HL-60 (cell line): ENCODE measurements around the gene KDM3A.

Experiments
- DNase-seq, 2 experiments: peaks; one replicate each; pipeline ENCODE4 v3.0.0-alpha.2; 2010 to 2020; ENCODE audit warnings: low read depth in 1 of 2, low spot score in 1 of 2
- H3K27ac ChIP-seq: fragments of 250-450 bp; sonication (Bioruptor Pico); replicated peaks from 2 replicates; pipeline ENCODE4 v1.5.1; 2020; ENCODE audit warnings: mild to moderate bottlenecking, moderate library complexity
- H3K27me3 ChIP-seq: fragments of 250-450 bp; sonication (Bioruptor Pico); 2 replicates; pipeline ENCODE4 v1.5.1; 2021; ENCODE audit warnings: mild to moderate bottlenecking, moderate library complexity; ENCODE audit not compliant: insufficient read depth, poor library complexity, severe bottlenecking
- H3K4me3 ChIP-seq: replicated peaks from 2 replicates; pipeline ENCODE4 v1.5.1; 2011; ENCODE audit warnings: mild to moderate bottlenecking, control low read depth, low read length; ENCODE audit not compliant: insufficient read depth
- GABPA ChIP-seq: IDR thresholded peaks from 2 replicates; pipeline ENCODE4 v1.6.1; 2012; ENCODE audit warnings: low read depth
- POLR2AphosphoS5 ChIP-seq: IDR thresholded peaks from 2 replicates; pipeline ENCODE4 v1.6.1; 2012; ENCODE audit warnings: low read depth
- SPI1 ChIP-seq: IDR thresholded peaks from 2 replicates; pipeline ENCODE4 v1.6.1; 2012; ENCODE audit warnings: low read depth, mild to moderate bottlenecking, borderline replicate concordance
- TF ChIP-seq, protein P1 (sequence below): IDR thresholded peaks from one replicate; pipeline ENCODE4 v1.5.1; 2011; ENCODE audit warnings: low read length, control low read depth, inconsistent platforms; ENCODE audit not compliant: insufficient read depth
- TF ChIP-seq, protein P2 (sequence below): IDR thresholded peaks from 2 replicates; pipeline ENCODE4 v1.6.1; 2012; ENCODE audit warnings: low read depth; ENCODE audit not compliant: insufficient replicate concordance

KDM3A gene

DNA sequence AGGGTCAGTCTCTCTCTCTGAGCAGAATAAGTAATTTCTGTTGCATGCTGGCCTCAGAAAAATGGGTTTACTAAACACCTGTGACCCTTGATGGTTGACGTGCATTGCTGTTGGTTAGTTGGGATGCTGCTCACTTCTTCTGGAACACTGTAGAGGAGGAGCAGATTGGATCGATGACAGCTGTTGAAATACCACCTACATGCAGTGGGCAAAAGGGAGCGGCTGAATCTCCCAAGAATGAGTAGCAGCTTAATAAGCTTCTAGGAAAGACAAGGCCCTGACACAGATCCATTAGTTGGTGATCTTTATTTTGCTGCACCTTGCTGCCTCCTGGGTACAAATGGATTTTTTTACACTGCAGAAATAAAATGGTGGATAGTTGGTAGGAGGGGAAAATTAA, 43.2 kb downstream of the KDM3A start:
- DNase-seq, result no peak
- H3K27ac ChIP-seq, result no peak overlapping the region
- H3K27me3 ChIP-seq, result no peaks in the 10 kb centered on the region
- H3K4me3 ChIP-seq, result no peak overlapping the region
- TF ChIP-seq, protein P1, sequence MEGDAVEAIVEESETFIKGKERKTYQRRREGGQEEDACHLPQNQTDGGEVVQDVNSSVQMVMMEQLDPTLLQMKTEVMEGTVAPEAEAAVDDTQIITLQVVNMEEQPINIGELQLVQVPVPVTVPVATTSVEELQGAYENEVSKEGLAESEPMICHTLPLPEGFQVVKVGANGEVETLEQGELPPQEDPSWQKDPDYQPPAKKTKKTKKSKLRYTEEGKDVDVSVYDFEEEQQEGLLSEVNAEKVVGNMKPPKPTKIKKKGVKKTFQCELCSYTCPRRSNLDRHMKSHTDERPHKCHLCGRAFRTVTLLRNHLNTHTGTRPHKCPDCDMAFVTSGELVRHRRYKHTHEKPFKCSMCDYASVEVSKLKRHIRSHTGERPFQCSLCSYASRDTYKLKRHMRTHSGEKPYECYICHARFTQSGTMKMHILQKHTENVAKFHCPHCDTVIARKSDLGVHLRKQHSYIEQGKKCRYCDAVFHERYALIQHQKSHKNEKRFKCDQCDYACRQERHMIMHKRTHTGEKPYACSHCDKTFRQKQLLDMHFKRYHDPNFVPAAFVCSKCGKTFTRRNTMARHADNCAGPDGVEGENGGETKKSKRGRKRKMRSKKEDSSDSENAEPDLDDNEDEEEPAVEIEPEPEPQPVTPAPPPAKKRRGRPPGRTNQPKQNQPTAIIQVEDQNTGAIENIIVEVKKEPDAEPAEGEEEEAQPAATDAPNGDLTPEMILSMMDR, result no peak
- TF ChIP-seq GABPA (no peak), SPI1 (no peak), POLR2AphosphoS5 (no peak)
- TF ChIP-seq, protein P2, sequence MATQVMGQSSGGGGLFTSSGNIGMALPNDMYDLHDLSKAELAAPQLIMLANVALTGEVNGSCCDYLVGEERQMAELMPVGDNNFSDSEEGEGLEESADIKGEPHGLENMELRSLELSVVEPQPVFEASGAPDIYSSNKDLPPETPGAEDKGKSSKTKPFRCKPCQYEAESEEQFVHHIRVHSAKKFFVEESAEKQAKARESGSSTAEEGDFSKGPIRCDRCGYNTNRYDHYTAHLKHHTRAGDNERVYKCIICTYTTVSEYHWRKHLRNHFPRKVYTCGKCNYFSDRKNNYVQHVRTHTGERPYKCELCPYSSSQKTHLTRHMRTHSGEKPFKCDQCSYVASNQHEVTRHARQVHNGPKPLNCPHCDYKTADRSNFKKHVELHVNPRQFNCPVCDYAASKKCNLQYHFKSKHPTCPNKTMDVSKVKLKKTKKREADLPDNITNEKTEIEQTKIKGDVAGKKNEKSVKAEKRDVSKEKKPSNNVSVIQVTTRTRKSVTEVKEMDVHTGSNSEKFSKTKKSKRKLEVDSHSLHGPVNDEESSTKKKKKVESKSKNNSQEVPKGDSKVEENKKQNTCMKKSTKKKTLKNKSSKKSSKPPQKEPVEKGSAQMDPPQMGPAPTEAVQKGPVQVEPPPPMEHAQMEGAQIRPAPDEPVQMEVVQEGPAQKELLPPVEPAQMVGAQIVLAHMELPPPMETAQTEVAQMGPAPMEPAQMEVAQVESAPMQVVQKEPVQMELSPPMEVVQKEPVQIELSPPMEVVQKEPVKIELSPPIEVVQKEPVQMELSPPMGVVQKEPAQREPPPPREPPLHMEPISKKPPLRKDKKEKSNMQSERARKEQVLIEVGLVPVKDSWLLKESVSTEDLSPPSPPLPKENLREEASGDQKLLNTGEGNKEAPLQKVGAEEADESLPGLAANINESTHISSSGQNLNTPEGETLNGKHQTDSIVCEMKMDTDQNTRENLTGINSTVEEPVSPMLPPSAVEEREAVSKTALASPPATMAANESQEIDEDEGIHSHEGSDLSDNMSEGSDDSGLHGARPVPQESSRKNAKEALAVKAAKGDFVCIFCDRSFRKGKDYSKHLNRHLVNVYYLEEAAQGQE, result no peak

DNA sequence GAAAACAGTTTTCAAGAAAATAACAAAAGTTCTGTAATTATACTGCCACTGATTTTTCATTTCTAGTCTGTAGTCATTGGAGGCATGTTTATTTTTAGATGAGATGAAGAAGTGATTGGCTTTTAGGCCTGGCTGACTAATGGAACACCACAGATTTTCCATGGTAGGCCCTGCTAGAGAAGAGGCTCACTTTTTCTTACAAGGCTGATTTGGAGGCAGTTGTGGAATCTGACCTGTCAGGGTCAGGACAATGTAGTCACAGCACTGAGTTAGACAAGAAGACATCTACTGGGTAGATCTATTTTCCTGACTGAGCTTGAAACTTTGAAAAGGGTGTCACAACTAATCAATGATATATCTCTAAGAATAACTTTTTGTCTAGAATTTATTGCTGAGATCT, 43.9 kb downstream of the KDM3A start:
- DNase-seq, result no peak
- H3K27me3 ChIP-seq, result no peaks in the 10 kb centered on the region
- TF ChIP-seq SPI1, result no peak
- TF ChIP-seq POLR2AphosphoS5, result no peak
- no peak for TF ChIP-seq GABPA
- TF ChIP-seq, protein P2, result no peak
- TF ChIP-seq, protein P1, result no peak
- H3K4me3 ChIP-seq, result no peak overlapping the region
- no peak overlapping the region for H3K27ac ChIP-seq

DNA sequence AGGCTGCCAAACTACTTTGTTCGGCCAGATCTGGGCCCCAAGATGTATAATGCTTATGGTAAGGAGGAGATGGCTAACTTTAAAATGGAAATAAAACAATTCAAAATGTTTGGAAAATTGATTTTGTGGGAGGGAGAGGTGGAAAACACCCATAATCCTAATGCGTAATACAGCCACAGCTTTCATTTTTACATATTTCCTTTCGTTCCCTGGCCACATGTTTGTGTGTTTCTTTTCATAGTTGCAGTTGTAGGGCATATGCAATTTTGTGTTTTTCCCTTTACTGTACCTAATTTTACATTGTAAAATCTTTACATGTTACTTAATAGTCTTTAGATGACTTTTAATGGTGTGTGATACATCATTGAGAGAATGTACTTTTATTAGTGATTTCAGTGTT, 44.6 kb downstream of the KDM3A start:
- Histone ChIP-seq H3K4me3 (no peak overlapping the region), H3K27ac (no peak overlapping the region), H3K27me3 (no peaks in the 10 kb centered on the region)
- TF ChIP-seq POLR2AphosphoS5 (no peak), SPI1 (no peak), GABPA (no peak)
- TF ChIP-seq, protein P2, result no peak
- TF ChIP-seq, protein P1, result no peak
- DNase-seq, result no peak
